B cell (primary cell): ENCODE results near the gene CTRL. TPM values are rescaled to one million over a fixed set of nuclear protein-coding genes. Genes with fewer than 3 reads are reported as not detected.

Source experiments
- ATAC-seq: fragments of 200-7000 bp; cut with Tn5 transposase; one replicate; pipeline ENCODE4 v1.10.0; 2021; ENCODE audit warnings: low read depth, mild to moderate bottlenecking, moderate number of reproducible peaks, moderate library complexity
- CTCF ChIA-PET: fragments of 350-600 bp; sonication (Branson Sonifier 250); formaldehyde crosslinking; loops from one replicate; lab custom pipeline; 2021; ENCODE audit warnings: antibody characterized with exemption, inconsistent platforms; lab: Charles Lee
- POLR2A ChIA-PET: fragments of 350-600 bp; sonication (Branson Sonifier 250); formaldehyde crosslinking; loops from one replicate; lab custom pipeline; 2021; ENCODE audit warnings: antibody characterized with exemption; lab: Charles Lee
- DNase-seq: peaks from one replicate; pipeline ENCODE4 v3.0.0; 2013
- H2AFZ ChIP-seq: 2 replicates; pipeline ENCODE4 v1.6.1; 2012; ENCODE audit warnings: mild to moderate bottlenecking, low read depth, low read length; ENCODE audit not compliant: insufficient read depth, poor library complexity, severe bottlenecking
- H3K27ac ChIP-seq, 2 donors: 1 replicate in 1 of 2; 2 replicates in 1 of 2; pipeline ENCODE4 v1.5.1; 2012 to 2013; ENCODE audit warnings: low read length in 2 of 2, mild to moderate bottlenecking in 2 of 2, moderate library complexity in 1 of 2
- H3K27me3 ChIP-seq, 4 experiments: fragments of 200-600 bp in 1 of 4; sonication (generic) in 1 of 4; replicated peaks in 1 of 4; 1 replicate in 2 of 4; 2 replicates in 2 of 4; pipeline versions ENCODE4 v1.6.1 to v1.7.0; 2013 to 2016; ENCODE audit warnings: low read length in 3 of 4, mild to moderate bottlenecking in 2 of 4, mixed read lengths in 1 of 4, moderate library complexity in 1 of 4; ENCODE audit not compliant: insufficient read depth in 4 of 4, control insufficient read depth in 3 of 4; ENCODE audit errors: control extremely low read depth in 1 of 4
- H3K36me3 ChIP-seq, 2 experiments: replicated peaks in 1 of 2; 1 replicate in 1 of 2; 2 replicates in 1 of 2; pipeline versions ENCODE4 v1.6.1 to v1.7.1; 2013; ENCODE audit warnings: low read length in 1 of 2; ENCODE audit not compliant: insufficient read depth in 2 of 2, control insufficient read depth in 1 of 2; ENCODE audit errors: control extremely low read depth in 1 of 2, extremely low read depth in 1 of 2
- H3K4me1 ChIP-seq, 2 donors: fragments of 200-600 bp in 1 of 2; sonication (generic) in 1 of 2; 1 replicate in 1 of 2; 2 replicates in 1 of 2; pipeline versions ENCODE4 v1.5.1 to v1.6.1; 2013 to 2017; ENCODE audit warnings: low read length in 2 of 2; ENCODE audit not compliant: control insufficient read depth in 2 of 2, insufficient read depth in 2 of 2
- H3K4me2 ChIP-seq: replicated peaks from 2 replicates; pipeline ENCODE3; 2012; ENCODE audit warnings: mild to moderate bottlenecking, low read depth, low read length; ENCODE audit not compliant: poor library complexity, severe bottlenecking
- H3K4me3 ChIP-seq, 5 experiments: fragments of 200-600 bp in 1 of 5; sonication (generic) in 1 of 5; 1 replicate in 3 of 5; 2 replicates in 2 of 5; pipeline versions ENCODE4 v1.5.1 to v1.7.0; 2011 to 2016; ENCODE audit warnings: low read length in 4 of 5, mild to moderate bottlenecking in 4 of 5, low read depth in 2 of 5, control low read depth in 1 of 5, moderate library complexity in 1 of 5; ENCODE audit not compliant: insufficient read depth in 1 of 5; ENCODE audit errors: control extremely low read depth in 1 of 5, extremely low read depth in 1 of 5
- H3K79me2 ChIP-seq: fragments of 200-600 bp; sonication (generic); one replicate; pipeline ENCODE4 v1.6.0; 2016; ENCODE audit warnings: low read length; ENCODE audit not compliant: control insufficient read depth, insufficient read depth
- H3K9ac ChIP-seq: fragments of 200-600 bp; sonication (generic); 2 replicates; pipeline ENCODE4 v1.6.1; 2017; ENCODE audit warnings: mild to moderate bottlenecking, low read length, moderate library complexity
- H3K9me3 ChIP-seq, 3 donors: one replicate each; pipeline versions ENCODE4 v1.6.1 to v1.7.1; 2013; ENCODE audit warnings: low read length in 2 of 3; ENCODE audit not compliant: control insufficient read depth in 2 of 3, insufficient read depth in 1 of 3; ENCODE audit errors: control extremely low read depth in 1 of 3
- H4K20me1 ChIP-seq: 2 replicates; pipeline ENCODE4 v1.6.0; 2012; ENCODE audit warnings: mild to moderate bottlenecking, low read length; ENCODE audit not compliant: insufficient read depth, control insufficient read depth, poor library complexity, severe bottlenecking
- H3K27ac Mint-ChIP-seq: one replicate; pipeline ENCODE4 v1.8.0; 2021; ENCODE audit warnings: mixed read lengths
- H3K27me3 Mint-ChIP-seq: one replicate; pipeline ENCODE4 v1.8.0; 2021; ENCODE audit warnings: mixed read lengths
- H3K4me1 Mint-ChIP-seq: one replicate; pipeline ENCODE4 v1.8.0; 2021; ENCODE audit warnings: mixed read lengths
- H3K4me3 Mint-ChIP-seq: one replicate; pipeline ENCODE4 v1.8.0; 2021; ENCODE audit warnings: mixed read lengths
- H3K9me3 Mint-ChIP-seq: one replicate; pipeline ENCODE4 v1.8.0; 2022; ENCODE audit warnings: mixed read lengths; ENCODE audit not compliant: insufficient read depth
- CTCF ChIP-seq: fragments of 200-600 bp; IDR thresholded peaks from one replicate; pipeline ENCODE4 v1.8.0; 2022; ENCODE audit warnings: antibody characterized with exemption, mild to moderate bottlenecking
- EZH2 ChIP-seq: IDR thresholded peaks from 2 replicates; pipeline ENCODE4 v1.6.1; 2012; ENCODE audit warnings: borderline replicate concordance, low read depth, mild to moderate bottlenecking, moderate library complexity, low read length; ENCODE audit not compliant: insufficient read depth, poor library complexity, severe bottlenecking
- WGBS: methylation state at CpG from one replicate; pipeline ENCODE4 v1.1.5; 2013; ENCODE audit warnings: missing lambda C conversion rate; ENCODE audit not compliant: insufficient coverage; 5-methylcytosine and 5-hydroxymethylcytosine counted together
- intact Hi-C: fragments of 100-400 bp; cut with micrococcal nuclease; formaldehyde crosslinking; loops from one replicate; pipeline ENCODE4 v1.10.0; 2022
- polyA plus RNA-seq: library from polyadenylated mRNA; depleted of rRNA; stranded (reverse); fragments of >200 nt; gene quantifications from 2 replicates; pipeline ENCODE4 v1.2.3, GENCODE V29; 2012
- total RNA-seq, 2 donors: library from RNA; stranded (reverse); fragments of 120-200 nt in 1 of 2; gene quantifications; 1 replicate in 1 of 2; 2 replicates in 1 of 2; pipeline versions ENCODE4 v1.2.3 to v1.2.4, GENCODE V29; 2013 to 2022

Gene CTRL
- total and polyA plus RNA-seq, 2 donors (not counting 1 experiment from before 2014, with no cell fraction given), result 5.8 to 19.0 TPM

- H3K27ac Mint-ChIP-seq, result no peak overlapping the region
- no peak overlapping the region for H2AFZ ChIP-seq
- H3K9me3 ChIP-seq, result no peaks in the 10 kb centered on the region
- H3K27me3 Mint-ChIP-seq, result no peaks in the 10 kb centered on the region
- H3K4me3 ChIP-seq, result no peak overlapping the region
- no peaks in the 10 kb centered on the region for H3K4me1 ChIP-seq
- H3K9me3 Mint-ChIP-seq, result no peaks in the 10 kb centered on the region
- peaks cover 0 to 44% of the 10 kb centered on the region in 2 experiments for H3K36me3 ChIP-seq
- H3K27me3 ChIP-seq, result no peaks in the 10 kb centered on the region
- ChIA-PET POLR2A (no interaction called here), CTCF (interaction anchor here (1.0 to 9.3 kb wide), 8 partner anchors 127 to 366 kb away, joined by 3 to 151 read pairs (median 4); no protein-coding TSS in a partner anchor)
- peaks cover 6% of the 10 kb centered on the region for H3K79me2 ChIP-seq
- 100% methylated on average over 3 of the region's 5 CpGs for WGBS
- H3K4me3 Mint-ChIP-seq, result no peak overlapping the region
- no peaks in the 10 kb centered on the region for H3K4me1 Mint-ChIP-seq
- H3K9ac ChIP-seq, result no peak overlapping the region
- no peaks in the 10 kb centered on the region for H4K20me1 ChIP-seq
- no peak for TF ChIP-seq EZH2
- TF ChIP-seq CTCF, result no peak
- no peak overlapping the region for H3K4me2 ChIP-seq
- no peak for ATAC-seq
- no peak for DNase-seq
- intact Hi-C loops, result no loop called here
- no peak overlapping the region for H3K27ac ChIP-seq
Observed at GRCh38 chr16:67886387-67886786, 45.3 kb downstream of the CTRL start.

- H3K27ac ChIP-seq, result no peak overlapping the region
- no peaks in the 10 kb centered on the region for H4K20me1 ChIP-seq
- ChIA-PET CTCF (interaction anchor here (0.5 to 9.3 kb wide), 10 partner anchors 13 to 365 kb away, joined by 3 to 151 read pairs (median 4); no protein-coding TSS in a partner anchor), POLR2A (interaction anchor here (1.7 kb wide), 1 partner anchor 155 kb away, joined by 12 read pairs; no protein-coding TSS in a partner anchor)
- TF ChIP-seq CTCF (no peak), EZH2 (no peak)
- no peak overlapping the region for H3K4me3 ChIP-seq
- H3K27me3 ChIP-seq, result no peaks in the 10 kb centered on the region
- DNase-seq (no peak), ATAC-seq (no peak)
- peaks cover 0 to 47% of the 10 kb centered on the region in 2 experiments for H3K36me3 ChIP-seq
- Mint-ChIP-seq H3K4me1 (no peaks in the 10 kb centered on the region), H3K4me3 (no peak overlapping the region), H3K27ac (no peak overlapping the region), H3K9me3 (no peaks in the 10 kb centered on the region), H3K27me3 (no peaks in the 10 kb centered on the region)
- no peak overlapping the region for H3K9ac ChIP-seq
- H3K4me2 ChIP-seq, result no peak overlapping the region
- H2AFZ ChIP-seq, result no peak overlapping the region
- H3K4me1 ChIP-seq, result no peaks in the 10 kb centered on the region
- intact Hi-C loops, result no loop called here
- WGBS, result over 99% methylated on average over 16 of the region's 19 CpGs
- H3K79me2 ChIP-seq, result peaks cover 6% of the 10 kb centered on the region
- H3K9me3 ChIP-seq, result no peaks in the 10 kb centered on the region
Observed at GRCh38 chr16:67885976-67886375, 45.7 kb downstream of the CTRL start.
